Upper lobe of left lung (tissue), 6 donors: Measurements from ENCODE around the gene MARCHF3. TPM values are rescaled to one million over a fixed set of nuclear protein-coding genes. Genes with fewer than 3 reads are reported as not detected.

Experiments
- ATAC-seq, 2 donors: fragments of 200-7000 bp; cut with Tn5 transposase; one replicate each; pipeline ENCODE4 v1.9.1; 2022; ENCODE audit warnings: mild to moderate bottlenecking in 2 of 2, moderate library complexity in 2 of 2; ENCODE audit not compliant: low FRiP score in 2 of 2
- DNase-seq, 2 donors: peaks; one replicate each; pipeline ENCODE4 v3.0.0-alpha.2; 2019 to 2020
- H3K27ac ChIP-seq, 4 donors: fragments of 200-600 bp; sonication (generic); one replicate each; pipeline ENCODE4 v1.5.1; 2016 to 2019
- H3K27me3 ChIP-seq, 4 donors: fragments of 200-600 bp; sonication (generic); one replicate each; pipeline ENCODE4 v1.5.1; 2017 to 2019
- H3K36me3 ChIP-seq, 4 donors: fragments of 200-600 bp; sonication (generic); one replicate each; pipeline ENCODE4 v1.5.1; 2016 to 2019
- H3K4me1 ChIP-seq, 4 donors: fragments of 200-600 bp; sonication (generic); one replicate each; pipeline ENCODE4 v1.5.1; 2018 to 2019
- H3K4me3 ChIP-seq, 4 donors: fragments of 200-600 bp; sonication (generic); one replicate each; pipeline ENCODE4 v1.5.1; 2017 to 2019; ENCODE audit warnings: mild to moderate bottlenecking in 2 of 4, moderate library complexity in 1 of 4
- H3K9me3 ChIP-seq, 4 donors: fragments of 200-600 bp; sonication (generic); one replicate each; pipeline ENCODE4 v1.5.1; 2018 to 2019
- EP300 ChIP-seq, 4 donors: sonication (generic); formaldehyde crosslinking; IDR thresholded peaks; one replicate each; pipeline ENCODE4 v1.5.1; 2017; ENCODE audit warnings: antibody characterized with exemption in 4 of 4, control low read depth in 2 of 4
- POLR2A ChIP-seq, 4 donors: fragments of 450-650 bp; IDR thresholded peaks; one replicate each; pipeline ENCODE4 v1.5.1; 2016 to 2017; ENCODE audit warnings: antibody characterized with exemption in 4 of 4, mild to moderate bottlenecking in 2 of 4
- POLR2AphosphoS5 ChIP-seq, 2 donors: sonication (generic); formaldehyde crosslinking; IDR thresholded peaks; one replicate each; pipeline ENCODE4 v1.5.1; 2017; ENCODE audit warnings: antibody characterized with exemption in 2 of 2
- WGBS, 2 donors: methylation state at CpG; one replicate each; pipeline ENCODE4 v1.1.5; 2017 to 2018; 5-methylcytosine and 5-hydroxymethylcytosine counted together
- total RNA-seq, 6 donors: library from RNA; depleted of rRNA in 4 of 6; stranded (reverse); fragments of >200 nt in 4 of 6; gene quantifications; one replicate each; pipeline versions ENCODE4 v1.1.0 to v1.2.1, GENCODE V29; 2016 to 2021
- TF ChIP-seq, protein P1 (sequence below), 6 experiments: fragments of 450-650 bp in 4 of 6; fragments of 200-600 bp in 2 of 6; sonication (generic) in 2 of 6; IDR thresholded peaks; one replicate each; pipeline ENCODE4 v1.5.1; 2016 to 2019; ENCODE audit warnings: antibody characterized with exemption in 6 of 6
- donor health status: DM: no; HTN: no; CAD: no; lungs with moderate emphysema.
- donor health status: DM: no; HTN: yes; CAD: no; lungs with severe emphysema.

The MARCHF3 gene
- total RNA-seq, 6 donors from 2014 or later = 2.1 to 16.2 (median 6.7) TPM

DNA sequence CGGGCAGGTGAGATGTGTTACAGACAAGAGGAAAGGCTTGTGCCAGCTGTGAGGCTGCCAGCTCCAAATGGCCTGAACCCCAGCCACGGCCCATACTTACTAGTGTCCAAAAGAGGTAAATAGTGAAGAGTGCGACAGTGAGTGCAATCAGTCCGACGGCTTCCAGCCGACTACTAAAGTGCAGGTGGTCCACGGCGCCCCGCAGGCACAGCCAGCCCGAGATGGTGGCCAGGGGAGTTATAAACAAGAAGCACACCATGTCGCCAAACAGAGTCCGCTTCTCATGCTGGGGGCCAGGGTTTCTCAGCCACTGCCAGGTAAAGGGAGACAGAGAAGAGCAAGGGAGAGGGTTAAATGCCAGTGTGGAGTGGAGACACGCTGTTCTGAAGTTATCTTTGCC lies 152.3 kb downstream of the MARCHF3 start:
- TF ChIP-seq EP300 (IDR thresholded peaks at IDR 0.05) = no peak
- no peak for TF ChIP-seq POLR2A (IDR thresholded peaks at IDR 0.05)
- no peak for TF ChIP-seq POLR2AphosphoS5 (IDR thresholded peaks at IDR 0.05)
- TF ChIP-seq, protein P1, sequence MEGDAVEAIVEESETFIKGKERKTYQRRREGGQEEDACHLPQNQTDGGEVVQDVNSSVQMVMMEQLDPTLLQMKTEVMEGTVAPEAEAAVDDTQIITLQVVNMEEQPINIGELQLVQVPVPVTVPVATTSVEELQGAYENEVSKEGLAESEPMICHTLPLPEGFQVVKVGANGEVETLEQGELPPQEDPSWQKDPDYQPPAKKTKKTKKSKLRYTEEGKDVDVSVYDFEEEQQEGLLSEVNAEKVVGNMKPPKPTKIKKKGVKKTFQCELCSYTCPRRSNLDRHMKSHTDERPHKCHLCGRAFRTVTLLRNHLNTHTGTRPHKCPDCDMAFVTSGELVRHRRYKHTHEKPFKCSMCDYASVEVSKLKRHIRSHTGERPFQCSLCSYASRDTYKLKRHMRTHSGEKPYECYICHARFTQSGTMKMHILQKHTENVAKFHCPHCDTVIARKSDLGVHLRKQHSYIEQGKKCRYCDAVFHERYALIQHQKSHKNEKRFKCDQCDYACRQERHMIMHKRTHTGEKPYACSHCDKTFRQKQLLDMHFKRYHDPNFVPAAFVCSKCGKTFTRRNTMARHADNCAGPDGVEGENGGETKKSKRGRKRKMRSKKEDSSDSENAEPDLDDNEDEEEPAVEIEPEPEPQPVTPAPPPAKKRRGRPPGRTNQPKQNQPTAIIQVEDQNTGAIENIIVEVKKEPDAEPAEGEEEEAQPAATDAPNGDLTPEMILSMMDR (IDR thresholded peaks at IDR 0.05) = no peak
- no peak overlapping the region for H3K27ac ChIP-seq
- H3K36me3 ChIP-seq = no peaks in the 10 kb centered on the region
- DNase-seq (peak in 1 of 2 donors; percentile 76), ATAC-seq (no peak)
- H3K27me3 ChIP-seq = no peaks in the 10 kb centered on the region
- H3K4me3 ChIP-seq = no peak overlapping the region
- WGBS, 2 donors = 90% methylated on average over 13 of the region's 13 CpGs
- H3K9me3 ChIP-seq = no peaks in the 10 kb centered on the region
- H3K4me1 ChIP-seq = peaks cover 0 to 4% (median 0%) of the 10 kb centered on the region in 4 donors

DNA sequence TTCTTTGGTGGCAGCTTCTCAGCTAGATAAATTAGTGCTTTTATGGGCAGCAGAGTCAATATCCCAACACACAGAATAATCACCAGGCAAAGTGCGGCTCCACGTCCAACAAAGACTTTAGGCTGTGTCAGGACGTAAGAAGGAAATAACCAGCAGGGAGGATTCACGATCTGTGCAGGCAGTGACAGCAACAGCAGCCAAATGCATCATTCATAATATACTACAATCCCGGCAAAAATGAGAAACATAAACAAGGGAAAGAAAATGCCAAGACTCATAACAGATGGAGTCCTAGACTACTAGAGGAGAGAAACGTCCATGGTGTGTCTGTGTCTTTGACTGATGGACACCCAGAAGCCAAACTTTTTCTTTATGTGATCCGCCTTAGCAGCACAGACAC lies 152.8 kb downstream of the MARCHF3 start:
- 64 to 70% methylated on average over 7 of the region's 7 CpGs for WGBS, 2 donors
- H3K27me3 ChIP-seq = no peaks in the 10 kb centered on the region
- no peak for DNase-seq
- H3K36me3 ChIP-seq = no peaks in the 10 kb centered on the region
- no peak for ATAC-seq
- no peak overlapping the region for H3K27ac ChIP-seq
- H3K4me3 ChIP-seq = no peak overlapping the region
- no peaks in the 10 kb centered on the region for H3K9me3 ChIP-seq
- TF ChIP-seq EP300 (IDR thresholded peaks at IDR 0.05) (no peak), POLR2A (IDR thresholded peaks at IDR 0.05) (no peak), POLR2AphosphoS5 (IDR thresholded peaks at IDR 0.05) (no peak)
- TF ChIP-seq, protein P1 (IDR thresholded peaks at IDR 0.05) = no peak
- H3K4me1 ChIP-seq = peaks cover 0 to 7% (median 0%) of the 10 kb centered on the region in 4 donors

DNA sequence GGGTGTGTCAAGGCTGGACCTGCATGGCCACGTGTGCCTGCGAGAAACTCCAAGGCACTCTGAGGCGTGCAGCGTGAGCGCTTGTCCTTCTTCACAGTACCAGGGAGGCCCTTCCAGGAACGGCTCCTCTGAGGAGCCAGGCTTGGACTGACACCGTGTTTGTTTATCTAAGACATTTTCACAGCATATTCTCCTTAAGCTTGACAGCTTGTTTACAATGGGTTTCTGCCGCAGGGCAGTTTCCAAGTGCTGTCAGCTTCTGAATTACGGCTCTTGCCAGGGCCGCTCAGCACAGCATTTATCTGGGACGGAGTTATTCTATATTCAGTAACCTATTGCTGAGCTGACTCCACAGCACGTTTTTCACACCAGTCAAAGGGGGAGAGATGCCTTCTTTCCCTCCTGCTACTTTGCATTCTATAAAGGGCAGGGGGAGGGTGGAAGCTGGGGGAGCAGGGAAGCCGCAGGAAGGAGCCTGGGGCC lies 155.0 kb downstream of the MARCHF3 start:
- Histone ChIP-seq H3K4me3 (no peak overlapping the region), H3K4me1 (peaks cover 0 to 8% (median 0%) of the 10 kb centered on the region in 4 donors), H3K9me3 (no peaks in the 10 kb centered on the region), H3K36me3 (no peaks in the 10 kb centered on the region), H3K27me3 (no peaks in the 10 kb centered on the region), H3K27ac (no peak overlapping the region)
- WGBS, 2 donors = 60 to 70% methylated on average over 5 to 13 of the region's 13 CpGs
- ATAC-seq (no peak), DNase-seq (no peak)
- TF ChIP-seq POLR2A (IDR thresholded peaks at IDR 0.05) (no peak), EP300 (IDR thresholded peaks at IDR 0.05) (no peak), POLR2AphosphoS5 (IDR thresholded peaks at IDR 0.05) (no peak)
- TF ChIP-seq, protein P1 (IDR thresholded peaks at IDR 0.05) = no peak

DNA sequence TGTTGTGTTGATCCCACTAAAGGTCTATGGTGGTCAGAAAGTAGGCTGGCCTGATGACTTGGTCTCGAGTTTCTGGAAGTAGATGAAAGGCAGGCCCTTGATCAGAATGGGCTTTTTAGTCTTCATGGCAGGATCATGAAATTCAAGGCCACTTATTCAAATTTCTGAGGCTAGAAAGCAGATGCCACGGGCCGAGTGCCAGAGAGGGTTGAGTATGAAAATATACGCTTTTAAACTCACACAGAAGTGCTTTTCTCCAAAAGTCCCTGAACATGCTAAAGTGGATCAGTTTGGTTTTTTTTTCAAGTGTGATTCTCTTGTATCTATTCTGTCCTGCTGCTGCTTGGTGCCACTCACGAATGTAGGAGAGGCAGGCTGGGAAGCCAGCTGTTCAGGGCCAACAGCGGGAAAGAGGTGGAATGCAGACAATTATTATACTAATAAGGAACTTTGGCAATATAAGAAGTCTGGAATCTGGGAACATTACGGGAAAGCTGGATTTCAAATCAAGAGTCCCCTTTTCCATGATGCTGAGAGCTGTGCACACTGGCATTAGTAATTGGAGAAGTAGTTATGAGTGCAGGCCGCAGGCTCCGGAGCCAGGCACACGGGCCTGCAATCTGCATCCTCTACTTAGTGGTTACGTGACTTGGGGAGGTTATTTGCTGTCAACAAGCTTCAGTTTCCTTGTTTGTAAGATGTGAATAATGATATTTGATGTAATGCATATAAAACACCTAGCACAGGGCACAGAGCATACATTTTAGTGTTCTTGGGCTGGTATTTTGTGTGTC lies 157.6 kb downstream of the MARCHF3 start:
- TF ChIP-seq POLR2AphosphoS5 (IDR thresholded peaks at IDR 0.05) = no peak
- TF ChIP-seq, protein P1 (IDR thresholded peaks at IDR 0.05) = no peak
- TF ChIP-seq POLR2A (IDR thresholded peaks at IDR 0.05) = no peak
- TF ChIP-seq EP300 (IDR thresholded peaks at IDR 0.05) = no peak
- WGBS, 2 donors = 72 to 81% methylated on average over 11 of the region's 11 CpGs
- DNase-seq = no peak
- H3K4me3 ChIP-seq = no peak overlapping the region
- H3K27ac ChIP-seq = no peak overlapping the region
- H3K27me3 ChIP-seq = no peaks in the 10 kb centered on the region
- H3K36me3 ChIP-seq = no peaks in the 10 kb centered on the region
- no peaks in the 10 kb centered on the region for H3K9me3 ChIP-seq
- ATAC-seq = no peak
- peaks cover 0 to 8% (median 4%) of the 10 kb centered on the region in 4 donors for H3K4me1 ChIP-seq
